ENCODE measurements around the gene HUWE1.

The HUWE1 gene

GRCh38 chrX:53639257-53639656 is 47.3 kb downstream of the HUWE1 start:
- 0 out of 2 replicates have a peak, but pooled peaks have one; percentile 20 for TF ChIP-seq ZNF8 (CRISPR knock-in tag; IDR thresholded peaks at IDR 0.05)
- no peak for TF ChIP-seq ZFP3 (CRISPR knock-in tag; IDR thresholded peaks at IDR 0.05)
- no peak for ATAC-seq

- ATAC-seq: no peak
- TF ChIP-seq ZNF8 (CRISPR knock-in tag; IDR thresholded peaks at IDR 0.05) (no peak), ZNF565 (CRISPR knock-in tag; conservative IDR thresholded peaks at IDR 0.05; ENCODE audit: low read depth) (no peak)
Measured at GRCh38 chrX:53637479-53637878, 49.0 kb downstream of the HUWE1 start.

- no peak for ATAC-seq
- TF ChIP-seq TSHZ2 (CRISPR knock-in tag; IDR thresholded peaks at IDR 0.05) (no peak), GLIS3 (CRISPR knock-in tag; IDR thresholded peaks at IDR 0.05) (no peak), ZNF8 (CRISPR knock-in tag; IDR thresholded peaks at IDR 0.05) (no peak)
Measured at GRCh38 chrX:53631156-53631555, 55.4 kb downstream of the HUWE1 start.

- no peak for TF ChIP-seq SNAI2 (CRISPR knock-in tag; IDR thresholded peaks at IDR 0.05)
- no peak for TF ChIP-seq PATZ1 (CRISPR knock-in tag; IDR thresholded peaks at IDR 0.05; ENCODE audit: borderline replicate concordance)
- TF ChIP-seq RARB (CRISPR knock-in tag; IDR thresholded peaks at IDR 0.05): no peak
- TF ChIP-seq ISL1 (CRISPR knock-in tag; IDR thresholded peaks at IDR 0.05): no peak
- TF ChIP-seq ZNF565 (CRISPR knock-in tag; conservative IDR thresholded peaks at IDR 0.05; ENCODE audit: low read depth): no peak
- TF ChIP-seq ZNF8 (CRISPR knock-in tag; IDR thresholded peaks at IDR 0.05): no peak
- TF ChIP-seq ZFP30 (CRISPR knock-in tag; IDR thresholded peaks at IDR 0.05): no peak
- no peak for TF ChIP-seq CREB5 (CRISPR knock-in tag; IDR thresholded peaks at IDR 0.05; ENCODE audit: low read depth)
- TF ChIP-seq TCF4 (CRISPR knock-in tag; IDR thresholded peaks at IDR 0.05; ENCODE audit: borderline replicate concordance): no peak
- no peak for TF ChIP-seq ZNF70 (CRISPR knock-in tag; IDR thresholded peaks at IDR 0.05)
- TF ChIP-seq OSR1 (CRISPR knock-in tag; IDR thresholded peaks at IDR 0.05): no peak
- no peak for TF ChIP-seq CSRNP3 (CRISPR knock-in tag; IDR thresholded peaks at IDR 0.05)
- TF ChIP-seq ZC3H10 (CRISPR knock-in tag; IDR thresholded peaks at IDR 0.05): no peak
- TF ChIP-seq BACH2 (CRISPR knock-in tag; IDR thresholded peaks at IDR 0.05; ENCODE audit: borderline replicate concordance): no peak
- TF ChIP-seq TSHZ2 (CRISPR knock-in tag; IDR thresholded peaks at IDR 0.05): no peak
- TF ChIP-seq ZFP3 (CRISPR knock-in tag; IDR thresholded peaks at IDR 0.05): no peak
- no peak for TF ChIP-seq PPARA (CRISPR knock-in tag; IDR thresholded peaks at IDR 0.05; ENCODE audit: borderline replicate concordance)
- TF ChIP-seq TOX (CRISPR knock-in tag; IDR thresholded peaks at IDR 0.05; ENCODE audit: borderline replicate concordance): no peak
- no peak for TF ChIP-seq CSDC2 (CRISPR knock-in tag; IDR thresholded peaks at IDR 0.05)
- no peak for TF ChIP-seq POU6F1 (CRISPR knock-in tag; IDR thresholded peaks at IDR 0.05; ENCODE audit: borderline replicate concordance, low read depth)
- no peak for ATAC-seq
Measured at GRCh38 chrX:53630261-53630660, 56.3 kb downstream of the HUWE1 start.
